ENCODE results near the gene CAPNS2. TPM values are rescaled to one million over a fixed set of nuclear protein-coding genes. Genes with fewer than 3 reads are reported as not detected.
A peak's percentile ranks its signal among the peaks of the same experiment; 100 is the strongest.

The CAPNS2 gene
- total RNA-seq (2021) (0.28 TPM in 1 of 3 replicates, not detected in the others), Bru-seq, nascent RNA (percentile 54 among the genes with signal in this experiment)
- long read RNA-seq, experiment 1: 0 reads
- long read RNA-seq, experiment 2: 0 reads
- long read RNA-seq, experiment 3: 0 reads

DNA sequence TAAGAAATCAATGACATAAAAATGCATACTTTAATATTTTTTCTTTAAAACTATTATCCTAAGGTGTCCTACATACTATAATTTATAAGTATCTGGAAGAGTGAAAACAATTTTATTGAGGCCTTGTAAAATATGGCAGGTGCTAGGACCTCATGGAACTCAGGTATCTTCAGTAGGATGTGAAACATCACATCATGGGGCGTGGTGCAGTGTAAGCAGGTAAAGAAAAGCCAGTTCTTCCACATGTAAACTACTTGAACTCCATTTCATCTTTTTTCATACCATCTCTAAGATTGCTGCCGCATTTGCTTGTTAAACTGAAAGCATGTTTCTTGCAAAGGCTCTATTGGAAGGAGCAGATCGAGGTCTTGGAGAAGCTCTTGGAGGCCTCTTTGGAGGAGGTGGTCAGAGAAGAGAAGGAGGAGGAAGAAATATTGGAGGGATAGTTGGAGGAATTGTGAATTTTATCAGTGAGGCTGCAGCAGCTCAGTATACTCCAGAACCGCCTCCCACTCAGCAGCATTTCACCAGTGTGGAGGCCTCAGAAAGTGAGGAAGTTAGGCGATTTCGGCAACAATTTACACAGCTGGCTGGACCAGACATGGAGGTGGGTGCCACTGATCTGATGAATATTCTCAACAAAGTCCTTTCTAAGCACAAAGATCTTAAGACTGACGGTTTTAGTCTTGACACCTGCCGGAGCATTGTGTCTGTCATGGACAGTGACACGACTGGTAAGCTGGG is at the start of gene CAPNS2:
CAPNS2 (plus strand) TSS at position 253 of the 744 bp plus-strand sequence; CDS start at position 326, 73 bp downstream.
- Mint-ChIP-seq H3K4me3 (no peak within 1 kb of the TSS), H3K36me3 (no peaks in the 10 kb centered on the region), H3K9me3 (no peaks in the 10 kb centered on the region), H3K27ac (no peak within 1 kb of the TSS), H3K4me1 (no peaks in the 10 kb centered on the region), H3K27me3 (ENCODE audit: low read depth) (no peaks in the 10 kb centered on the region)
- DNase-seq (ENCODE audit: low spot score) (no peak), ATAC-seq (no peak)
- CTCF ChIA-PET: interaction anchor here (3.4 kb wide), 1 partner anchor 101 kb away, joined by 10 read pairs; no protein-coding TSS in a partner anchor
- POLR2A ChIA-PET: no interaction called here
- TF ChIP-seq TEAD4 (CRISPR knock-in tag; IDR thresholded peaks at IDR 0.05): no peak
- TF ChIP-seq, protein P1, sequence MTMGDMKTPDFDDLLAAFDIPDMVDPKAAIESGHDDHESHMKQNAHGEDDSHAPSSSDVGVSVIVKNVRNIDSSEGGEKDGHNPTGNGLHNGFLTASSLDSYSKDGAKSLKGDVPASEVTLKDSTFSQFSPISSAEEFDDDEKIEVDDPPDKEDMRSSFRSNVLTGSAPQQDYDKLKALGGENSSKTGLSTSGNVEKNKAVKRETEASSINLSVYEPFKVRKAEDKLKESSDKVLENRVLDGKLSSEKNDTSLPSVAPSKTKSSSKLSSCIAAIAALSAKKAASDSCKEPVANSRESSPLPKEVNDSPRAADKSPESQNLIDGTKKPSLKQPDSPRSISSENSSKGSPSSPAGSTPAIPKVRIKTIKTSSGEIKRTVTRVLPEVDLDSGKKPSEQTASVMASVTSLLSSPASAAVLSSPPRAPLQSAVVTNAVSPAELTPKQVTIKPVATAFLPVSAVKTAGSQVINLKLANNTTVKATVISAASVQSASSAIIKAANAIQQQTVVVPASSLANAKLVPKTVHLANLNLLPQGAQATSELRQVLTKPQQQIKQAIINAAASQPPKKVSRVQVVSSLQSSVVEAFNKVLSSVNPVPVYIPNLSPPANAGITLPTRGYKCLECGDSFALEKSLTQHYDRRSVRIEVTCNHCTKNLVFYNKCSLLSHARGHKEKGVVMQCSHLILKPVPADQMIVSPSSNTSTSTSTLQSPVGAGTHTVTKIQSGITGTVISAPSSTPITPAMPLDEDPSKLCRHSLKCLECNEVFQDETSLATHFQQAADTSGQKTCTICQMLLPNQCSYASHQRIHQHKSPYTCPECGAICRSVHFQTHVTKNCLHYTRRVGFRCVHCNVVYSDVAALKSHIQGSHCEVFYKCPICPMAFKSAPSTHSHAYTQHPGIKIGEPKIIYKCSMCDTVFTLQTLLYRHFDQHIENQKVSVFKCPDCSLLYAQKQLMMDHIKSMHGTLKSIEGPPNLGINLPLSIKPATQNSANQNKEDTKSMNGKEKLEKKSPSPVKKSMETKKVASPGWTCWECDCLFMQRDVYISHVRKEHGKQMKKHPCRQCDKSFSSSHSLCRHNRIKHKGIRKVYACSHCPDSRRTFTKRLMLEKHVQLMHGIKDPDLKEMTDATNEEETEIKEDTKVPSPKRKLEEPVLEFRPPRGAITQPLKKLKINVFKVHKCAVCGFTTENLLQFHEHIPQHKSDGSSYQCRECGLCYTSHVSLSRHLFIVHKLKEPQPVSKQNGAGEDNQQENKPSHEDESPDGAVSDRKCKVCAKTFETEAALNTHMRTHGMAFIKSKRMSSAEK (CRISPR knock-in tag; IDR thresholded peaks at IDR 0.05; ENCODE audit: borderline replicate concordance): no peak
- TF ChIP-seq JAZF1 (CRISPR knock-in tag; IDR thresholded peaks at IDR 0.05): no peak
- no peak for TF ChIP-seq JUN (CRISPR knock-in tag; IDR thresholded peaks at IDR 0.05)
- TF ChIP-seq, protein P2, sequence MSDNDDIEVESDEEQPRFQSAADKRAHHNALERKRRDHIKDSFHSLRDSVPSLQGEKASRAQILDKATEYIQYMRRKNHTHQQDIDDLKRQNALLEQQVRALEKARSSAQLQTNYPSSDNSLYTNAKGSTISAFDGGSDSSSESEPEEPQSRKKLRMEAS (CRISPR knock-in tag; IDR thresholded peaks at IDR 0.05): no peak
- no peak for TF ChIP-seq MYBL2 (CRISPR knock-in tag; IDR thresholded peaks at IDR 0.05)
- TF ChIP-seq, protein P3, sequence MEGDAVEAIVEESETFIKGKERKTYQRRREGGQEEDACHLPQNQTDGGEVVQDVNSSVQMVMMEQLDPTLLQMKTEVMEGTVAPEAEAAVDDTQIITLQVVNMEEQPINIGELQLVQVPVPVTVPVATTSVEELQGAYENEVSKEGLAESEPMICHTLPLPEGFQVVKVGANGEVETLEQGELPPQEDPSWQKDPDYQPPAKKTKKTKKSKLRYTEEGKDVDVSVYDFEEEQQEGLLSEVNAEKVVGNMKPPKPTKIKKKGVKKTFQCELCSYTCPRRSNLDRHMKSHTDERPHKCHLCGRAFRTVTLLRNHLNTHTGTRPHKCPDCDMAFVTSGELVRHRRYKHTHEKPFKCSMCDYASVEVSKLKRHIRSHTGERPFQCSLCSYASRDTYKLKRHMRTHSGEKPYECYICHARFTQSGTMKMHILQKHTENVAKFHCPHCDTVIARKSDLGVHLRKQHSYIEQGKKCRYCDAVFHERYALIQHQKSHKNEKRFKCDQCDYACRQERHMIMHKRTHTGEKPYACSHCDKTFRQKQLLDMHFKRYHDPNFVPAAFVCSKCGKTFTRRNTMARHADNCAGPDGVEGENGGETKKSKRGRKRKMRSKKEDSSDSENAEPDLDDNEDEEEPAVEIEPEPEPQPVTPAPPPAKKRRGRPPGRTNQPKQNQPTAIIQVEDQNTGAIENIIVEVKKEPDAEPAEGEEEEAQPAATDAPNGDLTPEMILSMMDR (IDR thresholded peaks at IDR 0.05): no peak
- no peak for TF ChIP-seq ATF1 (CRISPR knock-in tag; IDR thresholded peaks at IDR 0.05)
- TF ChIP-seq ZNF219 (CRISPR knock-in tag; IDR thresholded peaks at IDR 0.05; ENCODE audit: borderline replicate concordance): no peak

DNA sequence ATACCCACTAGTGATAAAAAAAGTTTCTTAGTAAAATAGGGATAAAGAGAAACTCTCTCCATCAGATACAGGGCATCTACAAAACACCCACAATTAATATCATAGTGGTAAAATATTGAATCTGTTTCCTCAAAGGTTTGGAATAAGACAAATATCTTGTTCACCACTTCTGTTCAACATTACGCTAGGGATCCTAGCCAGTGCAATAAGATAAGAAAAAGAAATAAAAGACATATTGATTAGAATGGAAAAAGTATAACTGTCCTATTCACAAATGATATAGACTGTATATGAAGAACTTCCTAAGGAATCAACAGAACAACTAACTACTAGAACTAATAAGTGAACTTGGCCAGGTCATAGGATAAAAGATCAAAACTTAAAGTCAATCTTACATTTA is 44.7 kb upstream of the CAPNS2 start:
- CTCF ChIA-PET: no interaction called here
- H3K9me3 Mint-ChIP-seq: peaks cover 50% of the 10 kb centered on the region
- ATAC-seq: no peak
- no peak for DNase-seq (ENCODE audit: low spot score)
- no peak overlapping the region for H3K4me3 Mint-ChIP-seq
- no peak overlapping the region for H3K27ac Mint-ChIP-seq
- H3K4me1 Mint-ChIP-seq: peaks cover 5% of the 10 kb centered on the region
- H3K27me3 Mint-ChIP-seq (ENCODE audit: low read depth): no peaks in the 10 kb centered on the region; the same call in none of the 2 replicates
- POLR2A ChIA-PET: no interaction called here
- H3K36me3 Mint-ChIP-seq: peaks cover 46% of the 10 kb centered on the region
- TF ChIP-seq, protein P4, sequence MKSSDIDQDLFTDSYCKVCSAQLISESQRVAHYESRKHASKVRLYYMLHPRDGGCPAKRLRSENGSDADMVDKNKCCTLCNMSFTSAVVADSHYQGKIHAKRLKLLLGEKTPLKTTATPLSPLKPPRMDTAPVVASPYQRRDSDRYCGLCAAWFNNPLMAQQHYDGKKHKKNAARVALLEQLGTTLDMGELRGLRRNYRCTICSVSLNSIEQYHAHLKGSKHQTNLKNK (CRISPR knock-in tag; IDR thresholded peaks at IDR 0.05): no peak
- TF ChIP-seq, protein P5, sequence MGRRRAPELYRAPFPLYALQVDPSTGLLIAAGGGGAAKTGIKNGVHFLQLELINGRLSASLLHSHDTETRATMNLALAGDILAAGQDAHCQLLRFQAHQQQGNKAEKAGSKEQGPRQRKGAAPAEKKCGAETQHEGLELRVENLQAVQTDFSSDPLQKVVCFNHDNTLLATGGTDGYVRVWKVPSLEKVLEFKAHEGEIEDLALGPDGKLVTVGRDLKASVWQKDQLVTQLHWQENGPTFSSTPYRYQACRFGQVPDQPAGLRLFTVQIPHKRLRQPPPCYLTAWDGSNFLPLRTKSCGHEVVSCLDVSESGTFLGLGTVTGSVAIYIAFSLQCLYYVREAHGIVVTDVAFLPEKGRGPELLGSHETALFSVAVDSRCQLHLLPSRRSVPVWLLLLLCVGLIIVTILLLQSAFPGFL (CRISPR knock-in tag; IDR thresholded peaks at IDR 0.05; ENCODE audit: borderline replicate concordance): no peak
- TF ChIP-seq, protein P6, sequence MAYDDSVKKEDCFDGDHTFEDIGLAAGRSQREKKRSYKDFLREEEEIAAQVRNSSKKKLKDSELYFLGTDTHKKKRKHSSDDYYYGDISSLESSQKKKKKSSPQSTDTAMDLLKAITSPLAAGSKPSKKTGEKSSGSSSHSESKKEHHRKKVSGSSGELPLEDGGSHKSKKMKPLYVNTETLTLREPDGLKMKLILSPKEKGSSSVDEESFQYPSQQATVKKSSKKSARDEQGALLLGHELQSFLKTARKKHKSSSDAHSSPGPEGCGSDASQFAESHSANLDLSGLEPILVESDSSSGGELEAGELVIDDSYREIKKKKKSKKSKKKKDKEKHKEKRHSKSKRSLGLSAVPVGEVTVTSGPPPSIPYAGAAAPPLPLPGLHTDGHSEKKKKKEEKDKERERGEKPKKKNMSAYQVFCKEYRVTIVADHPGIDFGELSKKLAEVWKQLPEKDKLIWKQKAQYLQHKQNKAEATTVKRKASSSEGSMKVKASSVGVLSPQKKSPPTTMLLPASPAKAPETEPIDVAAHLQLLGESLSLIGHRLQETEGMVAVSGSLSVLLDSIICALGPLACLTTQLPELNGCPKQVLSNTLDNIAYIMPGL (CRISPR knock-in tag; IDR thresholded peaks at IDR 0.05): no peak
- TF ChIP-seq ELF4 (CRISPR knock-in tag; IDR thresholded peaks at IDR 0.05; ENCODE audit: low read depth) (no peak), ZNF219 (CRISPR knock-in tag; IDR thresholded peaks at IDR 0.05; ENCODE audit: borderline replicate concordance) (no peak), ZNF317 (CRISPR knock-in tag; IDR thresholded peaks at IDR 0.05; ENCODE audit: borderline replicate concordance, low read depth) (no peak), RORB (CRISPR knock-in tag; IDR thresholded peaks at IDR 0.05) (no peak), CREB1 (CRISPR knock-in tag; IDR thresholded peaks at IDR 0.05) (no peak)
- TF ChIP-seq, protein P7, sequence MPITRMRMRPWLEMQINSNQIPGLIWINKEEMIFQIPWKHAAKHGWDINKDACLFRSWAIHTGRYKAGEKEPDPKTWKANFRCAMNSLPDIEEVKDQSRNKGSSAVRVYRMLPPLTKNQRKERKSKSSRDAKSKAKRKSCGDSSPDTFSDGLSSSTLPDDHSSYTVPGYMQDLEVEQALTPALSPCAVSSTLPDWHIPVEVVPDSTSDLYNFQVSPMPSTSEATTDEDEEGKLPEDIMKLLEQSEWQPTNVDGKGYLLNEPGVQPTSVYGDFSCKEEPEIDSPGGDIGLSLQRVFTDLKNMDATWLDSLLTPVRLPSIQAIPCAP (CRISPR knock-in tag; IDR thresholded peaks at IDR 0.05): no peak
- TF ChIP-seq, protein P8, sequence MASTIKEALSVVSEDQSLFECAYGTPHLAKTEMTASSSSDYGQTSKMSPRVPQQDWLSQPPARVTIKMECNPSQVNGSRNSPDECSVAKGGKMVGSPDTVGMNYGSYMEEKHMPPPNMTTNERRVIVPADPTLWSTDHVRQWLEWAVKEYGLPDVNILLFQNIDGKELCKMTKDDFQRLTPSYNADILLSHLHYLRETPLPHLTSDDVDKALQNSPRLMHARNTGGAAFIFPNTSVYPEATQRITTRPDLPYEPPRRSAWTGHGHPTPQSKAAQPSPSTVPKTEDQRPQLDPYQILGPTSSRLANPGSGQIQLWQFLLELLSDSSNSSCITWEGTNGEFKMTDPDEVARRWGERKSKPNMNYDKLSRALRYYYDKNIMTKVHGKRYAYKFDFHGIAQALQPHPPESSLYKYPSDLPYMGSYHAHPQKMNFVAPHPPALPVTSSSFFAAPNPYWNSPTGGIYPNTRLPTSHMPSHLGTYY (CRISPR knock-in tag; IDR thresholded peaks at IDR 0.05): no peak
- TF ChIP-seq, protein P9, sequence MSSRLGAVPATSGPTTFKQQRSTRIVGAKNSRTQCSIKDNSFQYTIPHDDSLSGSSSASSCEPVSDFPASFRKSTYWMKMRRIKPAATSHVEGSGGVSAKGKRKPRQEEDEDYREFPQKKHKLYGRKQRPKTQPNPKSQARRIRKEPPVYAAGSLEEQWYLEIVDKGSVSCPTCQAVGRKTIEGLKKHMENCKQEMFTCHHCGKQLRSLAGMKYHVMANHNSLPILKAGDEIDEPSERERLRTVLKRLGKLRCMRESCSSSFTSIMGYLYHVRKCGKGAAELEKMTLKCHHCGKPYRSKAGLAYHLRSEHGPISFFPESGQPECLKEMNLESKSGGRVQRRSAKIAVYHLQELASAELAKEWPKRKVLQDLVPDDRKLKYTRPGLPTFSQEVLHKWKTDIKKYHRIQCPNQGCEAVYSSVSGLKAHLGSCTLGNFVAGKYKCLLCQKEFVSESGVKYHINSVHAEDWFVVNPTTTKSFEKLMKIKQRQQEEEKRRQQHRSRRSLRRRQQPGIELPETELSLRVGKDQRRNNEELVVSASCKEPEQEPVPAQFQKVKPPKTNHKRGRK (CRISPR knock-in tag; IDR thresholded peaks at IDR 0.05; ENCODE audit: borderline replicate concordance): no peak

All from WTC11 (cell line).